Iris pigment epithelial cell (primary cell): ENCODE results near the gene SPOPL.
A peak's percentile ranks its signal among the peaks of the same experiment; 100 is the strongest.

Experiments
- DNase-seq: peaks from one replicate; pipeline ENCODE4 v3.0.0-alpha.2; 2011; ENCODE audit warnings: low read depth

SPOPL gene

DNA sequence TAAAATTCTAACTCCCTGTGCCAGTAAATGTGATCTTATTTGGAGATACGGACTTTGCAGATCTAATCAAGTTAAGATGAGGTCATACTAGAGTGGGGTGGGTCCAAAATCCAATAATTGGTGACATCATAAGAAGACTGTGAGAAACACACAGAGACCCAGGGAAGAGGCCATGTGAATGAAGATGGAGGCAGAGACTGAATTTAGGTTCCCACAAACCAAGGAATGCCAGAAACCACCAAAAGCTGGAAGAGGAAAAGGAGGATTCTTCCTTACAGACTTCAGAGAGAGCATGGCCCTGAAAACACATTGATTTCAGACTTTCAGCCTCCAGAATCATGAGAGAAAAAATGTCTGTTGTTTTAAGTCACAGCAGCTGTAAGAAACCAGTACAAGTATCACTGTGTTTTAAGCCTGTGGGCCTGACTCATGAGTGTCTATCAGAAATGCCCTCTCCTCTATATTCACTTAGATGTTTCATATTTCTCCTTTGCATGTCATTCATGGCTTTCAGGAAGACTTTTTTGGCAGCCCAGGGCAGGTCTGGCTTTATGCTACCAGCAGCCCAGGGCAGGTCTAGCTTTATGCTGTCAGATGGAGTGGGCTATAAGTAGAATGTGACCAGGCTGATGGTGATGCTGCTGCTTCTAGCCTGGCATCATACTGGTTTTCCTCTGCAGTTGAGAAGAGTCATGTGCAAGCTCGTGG, 100.0 kb downstream of the SPOPL start:
- no peak for DNase-seq

DNA sequence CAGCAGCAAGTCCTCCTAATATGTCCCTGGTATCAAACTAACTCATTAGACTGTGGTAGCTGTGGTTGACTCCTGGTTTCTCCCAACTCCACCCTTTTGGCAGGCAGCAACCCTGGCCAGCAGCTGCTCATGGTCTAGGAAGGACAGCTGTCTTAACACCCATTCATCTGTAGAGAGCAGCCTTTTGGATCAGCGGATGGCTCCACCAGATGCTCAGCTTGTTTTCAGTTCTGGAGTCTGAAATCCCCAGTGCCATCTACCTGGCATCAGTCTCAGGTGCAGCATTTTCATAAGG, 100.5 kb downstream of the SPOPL start:
- no peak for DNase-seq

DNA sequence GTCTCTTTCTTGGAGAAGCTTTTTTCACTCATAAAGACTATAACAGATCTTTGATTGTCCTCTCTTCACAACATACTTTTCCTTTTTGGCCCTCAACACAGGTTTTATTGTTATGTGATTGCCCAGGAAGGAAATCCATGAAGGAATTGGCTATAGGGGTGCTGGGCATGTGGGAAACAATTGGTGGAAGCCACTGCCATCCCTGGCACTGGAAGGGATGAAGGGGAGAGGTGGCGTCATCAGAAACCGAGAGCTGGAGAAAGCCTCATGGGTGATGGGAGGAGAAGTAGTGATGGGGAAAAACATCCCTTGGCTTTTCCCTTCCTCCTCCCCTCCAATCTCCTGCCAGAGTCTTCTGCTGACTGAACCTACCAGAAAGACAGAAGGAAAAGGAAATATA, 106.2 kb downstream of the SPOPL start:
- DNase-seq: no peak

DNA sequence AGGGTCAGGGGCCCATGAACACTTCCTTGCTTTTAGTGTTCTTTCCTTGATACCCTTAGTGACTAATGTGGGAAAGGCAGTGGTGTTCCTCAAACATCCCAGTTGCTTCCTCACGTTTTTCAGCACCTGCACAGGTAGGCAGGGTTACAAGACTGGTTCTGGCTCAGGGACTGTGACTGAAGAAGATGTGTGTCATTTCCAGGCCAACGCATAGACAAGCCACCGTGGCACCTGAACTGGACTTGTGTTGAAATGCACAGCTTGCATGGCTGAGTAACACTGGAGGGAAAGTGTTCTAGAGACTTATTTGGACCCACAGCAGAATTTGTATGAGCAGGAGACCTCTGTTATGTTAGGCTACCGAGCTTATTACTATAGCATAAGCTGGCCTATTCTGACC, 107.9 kb downstream of the SPOPL start:
- no peak for DNase-seq

DNA sequence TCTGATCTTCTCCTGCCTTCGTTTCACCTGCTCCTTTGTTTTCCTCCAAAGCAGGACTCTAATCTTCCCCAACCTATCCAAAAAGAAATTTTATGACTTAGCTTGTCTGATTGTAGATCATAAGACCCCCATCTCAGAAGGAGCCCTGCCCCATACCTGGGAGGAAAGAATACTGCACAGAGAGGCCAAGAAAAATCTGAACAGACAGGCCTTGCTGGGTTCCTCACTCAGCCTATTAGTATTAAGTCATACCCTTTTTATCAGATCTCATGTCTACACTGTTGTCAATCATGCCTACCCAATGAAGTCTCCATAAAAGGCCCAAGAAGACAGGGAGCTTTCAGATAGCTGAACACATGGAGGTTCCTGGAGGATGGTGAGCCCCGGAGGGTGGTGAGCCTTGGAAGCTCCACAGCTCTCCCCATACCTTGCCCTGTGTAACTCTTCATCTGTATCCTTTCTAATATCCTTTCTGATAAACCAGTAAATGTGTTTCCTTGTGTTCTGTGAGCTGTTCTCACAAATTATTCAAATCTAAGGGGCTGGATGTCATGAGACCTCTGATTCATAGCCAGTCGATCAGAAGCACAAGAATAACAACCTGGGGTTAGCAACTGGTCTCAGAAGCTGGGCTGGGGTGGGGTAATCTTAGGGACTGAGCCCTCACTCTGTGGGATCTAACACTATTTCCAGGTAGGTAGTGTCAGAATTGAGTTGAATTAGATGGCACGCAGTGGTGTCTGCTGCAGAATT, 108.8 kb downstream of the SPOPL start:
- DNase-seq: no peak

DNA sequence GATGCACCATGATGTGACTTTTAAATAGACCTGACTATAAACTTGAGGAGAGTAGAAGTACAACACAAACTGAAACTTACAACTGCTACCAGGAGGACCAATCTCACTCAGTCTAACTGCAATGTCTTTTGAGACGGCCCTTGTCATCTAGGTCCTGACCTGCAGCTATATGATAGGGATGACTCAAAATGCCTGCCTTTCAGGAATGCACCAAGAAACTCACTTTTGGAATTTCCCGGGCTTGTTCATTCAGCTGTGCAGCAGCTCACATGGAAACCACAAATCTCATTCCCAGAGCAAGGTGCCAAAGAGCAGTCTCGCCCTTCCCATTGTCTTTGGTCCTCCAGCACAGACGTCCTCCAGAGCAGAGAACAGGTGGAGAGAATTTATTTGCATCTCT, 113.7 kb downstream of the SPOPL start:
- peak; percentile 61 for DNase-seq

DNA sequence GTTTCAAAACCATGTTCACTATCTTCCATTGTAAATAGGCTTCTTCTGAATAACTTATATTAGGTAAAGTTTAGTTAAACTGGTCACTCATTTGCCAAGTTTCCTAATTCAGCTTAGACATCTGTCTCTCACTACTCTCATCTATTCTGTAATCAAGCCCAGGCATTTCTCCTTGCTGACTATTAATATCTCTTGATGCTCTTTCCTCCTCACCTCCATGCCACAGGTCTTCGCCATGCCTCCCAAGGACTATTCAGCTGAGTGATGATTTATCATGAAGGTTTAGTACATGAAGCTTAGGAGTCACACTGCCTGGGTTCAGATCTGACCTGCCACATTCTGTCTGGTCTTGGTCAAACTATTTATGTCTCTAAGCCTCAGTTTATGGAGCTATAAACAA, 115.5 kb downstream of the SPOPL start:
- no peak for DNase-seq

DNA sequence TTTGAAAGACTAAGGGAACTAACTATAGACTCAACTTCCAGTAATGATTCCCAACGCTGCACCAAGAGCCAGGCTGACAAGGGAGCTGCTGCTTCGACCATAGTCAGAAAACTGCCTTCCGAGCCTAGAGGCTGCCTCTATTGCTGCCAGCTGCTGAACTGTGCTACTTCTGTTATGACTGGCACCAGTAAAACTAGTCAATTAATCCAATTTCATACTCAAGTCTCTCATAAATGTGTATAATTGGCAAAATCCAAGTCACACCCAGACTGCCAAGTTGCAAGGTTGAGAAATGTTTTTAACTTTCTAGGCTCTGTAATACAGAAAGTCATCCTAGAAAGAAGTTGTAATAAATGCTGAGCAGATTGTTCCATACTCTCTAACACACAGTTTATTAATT, 117.4 kb downstream of the SPOPL start:
- DNase-seq: no peak

DNA sequence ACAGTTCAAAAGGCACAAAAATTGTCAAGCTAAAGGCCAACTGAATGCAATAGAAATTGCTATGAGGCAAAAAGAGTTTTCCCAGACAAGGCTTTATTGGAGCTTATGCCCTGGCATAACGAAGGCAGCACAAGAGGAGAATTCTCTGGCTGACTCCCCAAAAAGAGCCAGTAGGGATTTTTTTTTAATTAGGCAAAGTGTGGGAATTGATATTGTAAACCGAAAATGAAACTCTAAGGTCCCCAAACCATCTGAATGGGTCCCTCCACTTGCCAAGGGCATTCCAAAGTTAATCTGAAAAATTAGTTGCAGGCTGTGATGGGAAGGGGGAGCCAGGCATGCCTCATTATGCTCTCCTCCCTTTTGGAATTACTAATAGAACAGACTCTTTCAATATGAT, 118.9 kb downstream of the SPOPL start:
- no peak for DNase-seq

DNA sequence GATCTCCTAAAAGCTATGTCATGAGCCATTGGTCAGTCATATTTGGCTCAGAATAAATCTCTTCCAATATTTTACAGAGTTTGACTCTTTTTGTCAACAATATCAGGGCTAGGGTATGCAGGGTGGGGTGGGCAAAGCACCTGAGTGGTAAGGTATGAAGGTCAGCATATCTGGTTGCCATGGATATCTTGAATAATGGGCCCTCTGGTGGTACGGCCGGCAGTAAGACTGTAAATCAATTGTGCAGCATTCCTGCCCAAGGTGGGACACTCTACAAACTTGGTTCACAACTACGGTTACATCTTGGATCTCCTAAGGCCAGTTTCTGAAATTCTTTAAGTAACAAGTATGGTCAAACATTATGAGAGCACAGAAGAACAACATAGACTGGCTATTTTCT, 119.6 kb downstream of the SPOPL start:
- no peak for DNase-seq

DNA sequence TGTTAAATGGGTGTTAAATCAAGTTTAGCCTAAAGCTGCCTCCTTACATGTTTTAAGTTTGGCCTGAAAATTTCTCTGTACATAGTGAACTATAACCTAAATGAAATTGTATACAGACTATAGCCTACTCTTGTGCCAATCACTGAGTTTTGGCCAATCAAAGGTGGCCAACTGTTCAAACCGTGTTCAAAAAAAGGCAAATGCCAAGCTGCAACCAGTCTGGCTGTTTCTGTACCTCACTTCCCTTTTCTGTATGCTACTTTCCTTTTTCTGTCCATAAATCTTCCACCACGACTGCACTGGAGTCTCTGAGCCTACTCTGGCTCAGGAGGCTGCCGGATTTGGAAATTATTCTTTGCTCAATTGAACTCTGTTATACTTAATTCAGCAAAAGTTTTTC, 121.0 kb downstream of the SPOPL start:
- DNase-seq: no peak
